Measurements from ENCODE around the gene POLR2H. TPM values are rescaled to one million over a fixed set of nuclear protein-coding genes. Genes with fewer than 3 reads are reported as not detected.
A peak's percentile ranks its signal among the peaks of the same experiment; 100 is the strongest.
"Not testable (repeated sequence)": the region's sequence is repeated elsewhere in the genome, so short reads cannot be mapped to it uniquely, and the experiment has no call there.

POLR2H gene
- total RNA-seq, 1 donor from 2014 or later = 51.7 TPM

GRCh38 chr3:184335661-184336546, 25.6 kb upstream of the POLR2H start:
- peak; percentile 98 for DNase-seq (ENCODE audit: low spot score)

DNA sequence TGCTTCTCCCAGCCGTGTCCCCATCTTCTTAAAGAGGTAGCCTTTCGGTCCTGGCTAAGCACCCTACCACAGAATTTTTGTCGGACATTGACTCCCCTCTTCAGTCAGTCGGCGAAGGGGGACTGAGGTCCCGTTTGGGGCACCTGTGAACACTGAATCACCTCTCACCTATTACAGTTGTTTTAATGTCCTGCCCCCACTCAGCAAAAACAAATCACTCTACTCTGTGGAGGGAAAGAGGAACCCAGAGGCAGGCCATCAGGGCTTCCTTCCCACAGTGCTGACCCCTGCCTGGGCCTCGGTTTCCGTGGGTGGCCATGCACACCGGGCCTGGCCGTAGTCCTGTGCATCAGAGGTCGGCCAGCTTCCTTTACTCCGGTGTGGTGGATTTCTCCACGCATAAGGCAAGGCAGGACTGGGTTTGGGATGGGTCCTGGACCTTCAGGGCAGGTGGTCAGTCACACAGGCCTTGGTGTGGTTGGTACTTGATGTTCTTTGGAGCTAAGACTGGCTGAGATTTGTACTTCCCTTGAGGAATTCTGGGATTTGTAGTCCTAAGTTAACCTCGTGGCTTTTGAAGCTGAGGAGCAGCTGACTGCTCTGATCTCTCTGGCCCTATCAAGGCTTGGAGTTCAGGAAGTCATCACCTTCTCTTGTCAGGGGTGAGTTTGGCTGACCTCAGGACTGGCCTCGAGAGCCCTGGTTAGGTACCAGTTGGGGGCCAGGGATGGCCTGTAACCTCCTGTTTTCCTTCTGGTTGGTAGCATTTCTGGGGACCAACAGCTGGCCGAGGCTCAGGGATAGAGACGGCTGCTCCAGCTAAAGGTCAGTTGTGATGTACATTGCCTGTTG, 24.7 kb upstream of the POLR2H start:
- no peak for DNase-seq (ENCODE audit: low spot score)

- no peak for DNase-seq (ENCODE audit: low spot score)
Observed at GRCh38 chr3:184337399-184337714, 24.2 kb upstream of the POLR2H start, which contains the start of gene FAM131A. TSS of gene FAM131A (plus strand) at chr3:184337600. CDS start at chr3:184337631, 31 bp downstream.

DNA sequence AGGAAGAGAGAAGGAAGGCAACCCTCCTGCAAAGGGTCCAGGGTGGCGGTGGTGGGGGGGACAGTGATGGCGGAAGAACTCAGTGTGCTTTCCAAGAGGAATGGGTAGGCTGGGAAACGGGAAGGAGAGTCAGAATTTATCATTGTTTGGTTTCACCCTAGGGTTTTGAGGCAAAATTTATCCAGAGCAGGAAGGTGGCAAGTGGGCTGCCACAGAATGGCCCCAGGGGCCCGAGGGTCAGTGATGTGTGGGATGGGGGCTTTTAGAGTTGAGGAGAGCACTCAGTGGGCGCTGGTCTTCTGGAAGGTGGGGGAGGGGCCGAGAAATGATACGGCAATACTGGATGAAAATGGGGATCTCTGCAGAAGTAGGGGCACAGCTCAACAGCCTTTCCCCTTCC, 23.5 kb upstream of the POLR2H start:
- no peak for DNase-seq (ENCODE audit: low spot score)

DNA sequence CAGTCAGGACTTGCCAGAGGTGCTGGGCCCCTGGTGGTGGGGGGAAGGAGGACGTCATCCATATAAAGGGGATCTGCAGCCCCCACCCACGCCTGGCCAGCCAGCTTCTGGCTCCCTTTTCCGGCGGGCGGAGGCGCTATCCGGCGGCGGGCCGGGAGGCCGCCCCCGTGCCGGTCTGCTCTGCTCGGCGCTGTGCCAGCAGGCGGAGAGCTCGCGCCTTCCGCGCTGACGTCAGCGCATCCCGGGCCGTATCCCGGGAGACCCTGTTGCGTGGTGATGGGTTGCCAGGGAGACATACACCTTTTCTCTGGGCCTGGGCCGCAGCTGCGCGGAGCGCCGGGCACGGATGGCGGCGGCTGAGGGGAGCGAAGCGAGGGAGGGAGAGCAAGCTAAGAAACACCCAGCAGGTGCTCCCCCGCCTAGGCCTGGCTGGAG, 23.0 kb upstream of the POLR2H start:
- DNase-seq (ENCODE audit: low spot score) = peak; percentile 96

- DNase-seq (ENCODE audit: low spot score) = no peak
Observed at GRCh38 chr3:184339001-184339400, 22.5 kb upstream of the POLR2H start.

- DNase-seq (ENCODE audit: low spot score) = not testable (repeated sequence)
Observed at GRCh38 chr3:184339451-184340135, 21.9 kb upstream of the POLR2H start.

DNA sequence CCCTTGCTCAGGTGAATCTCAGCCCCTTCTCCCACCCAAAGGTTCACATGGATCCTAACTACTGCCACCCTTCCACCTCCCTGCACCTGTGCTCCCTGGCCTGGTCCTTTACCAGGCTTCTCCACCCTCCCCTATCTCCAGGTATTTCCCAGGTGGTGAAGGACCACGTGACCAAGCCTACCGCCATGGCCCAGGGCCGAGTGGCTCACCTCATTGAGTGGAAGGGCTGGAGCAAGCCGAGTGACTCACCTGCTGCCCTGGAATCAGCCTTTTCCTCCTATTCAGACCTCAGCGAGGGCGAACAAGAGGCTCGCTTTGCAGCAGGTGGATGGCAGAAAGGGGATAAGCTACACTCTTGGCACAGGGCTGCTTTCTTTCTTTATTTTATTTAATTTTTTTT, 19.6 kb upstream of the POLR2H start:
- DNase-seq (ENCODE audit: low spot score) = no peak

GRCh38 chr3:184343200-184343876, 18.2 kb upstream of the POLR2H start:
- no peak for DNase-seq (ENCODE audit: low spot score)

- no peak for DNase-seq (ENCODE audit: low spot score)
Observed at GRCh38 chr3:184344579-184345316, 16.8 kb upstream of the POLR2H start.

- DNase-seq (ENCODE audit: low spot score) = no peak
Observed at GRCh38 chr3:184345317-184346144, 16.0 kb upstream of the POLR2H start.

GRCh38 chr3:184346480-184347190, 14.9 kb upstream of the POLR2H start:
- DNase-seq (ENCODE audit: low spot score) = no peak

- DNase-seq (ENCODE audit: low spot score) = no peak
Observed at GRCh38 chr3:184347321-184348056, 14.0 kb upstream of the POLR2H start.

DNA sequence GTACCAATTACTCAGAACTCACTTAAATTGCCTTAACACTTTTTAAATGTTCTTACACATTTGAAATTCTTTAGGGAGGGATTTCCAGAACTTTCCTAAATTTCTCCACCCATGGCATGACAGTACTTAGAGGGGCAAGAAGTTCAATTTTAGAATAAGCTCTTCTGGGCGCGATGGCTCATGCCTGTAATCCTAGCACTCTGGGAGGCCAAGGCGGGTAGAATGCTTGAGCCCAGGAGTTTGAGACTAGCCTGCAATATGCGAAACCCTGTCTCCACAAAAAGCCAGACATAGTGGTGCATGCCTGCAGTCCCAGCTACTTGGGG, 13.5 kb upstream of the POLR2H start:
- DNase-seq (ENCODE audit: low spot score) = no peak

- DNase-seq (ENCODE audit: low spot score) = no peak
Observed at GRCh38 chr3:184349563-184350470, 11.7 kb upstream of the POLR2H start.

DNA sequence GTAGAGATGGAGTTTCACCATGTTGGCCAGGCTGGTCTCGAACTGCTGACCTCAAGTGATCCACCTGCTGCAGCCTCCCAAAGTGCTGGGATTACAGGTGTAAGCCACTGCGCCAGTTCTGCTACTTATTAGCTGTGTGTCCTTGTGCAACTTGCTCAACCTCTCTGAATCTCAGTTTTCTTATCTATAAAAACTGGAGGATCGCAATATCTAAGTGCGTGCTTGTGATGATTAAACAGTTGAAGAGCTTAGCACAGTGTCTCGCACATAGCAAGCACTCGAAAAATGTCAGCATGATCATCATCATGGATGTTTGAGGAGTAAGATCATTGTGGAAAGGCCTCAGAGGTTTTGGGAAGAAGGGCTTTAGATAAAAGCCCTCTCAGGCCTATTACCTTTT, 10.9 kb upstream of the POLR2H start:
- no peak for DNase-seq (ENCODE audit: low spot score)

DNA sequence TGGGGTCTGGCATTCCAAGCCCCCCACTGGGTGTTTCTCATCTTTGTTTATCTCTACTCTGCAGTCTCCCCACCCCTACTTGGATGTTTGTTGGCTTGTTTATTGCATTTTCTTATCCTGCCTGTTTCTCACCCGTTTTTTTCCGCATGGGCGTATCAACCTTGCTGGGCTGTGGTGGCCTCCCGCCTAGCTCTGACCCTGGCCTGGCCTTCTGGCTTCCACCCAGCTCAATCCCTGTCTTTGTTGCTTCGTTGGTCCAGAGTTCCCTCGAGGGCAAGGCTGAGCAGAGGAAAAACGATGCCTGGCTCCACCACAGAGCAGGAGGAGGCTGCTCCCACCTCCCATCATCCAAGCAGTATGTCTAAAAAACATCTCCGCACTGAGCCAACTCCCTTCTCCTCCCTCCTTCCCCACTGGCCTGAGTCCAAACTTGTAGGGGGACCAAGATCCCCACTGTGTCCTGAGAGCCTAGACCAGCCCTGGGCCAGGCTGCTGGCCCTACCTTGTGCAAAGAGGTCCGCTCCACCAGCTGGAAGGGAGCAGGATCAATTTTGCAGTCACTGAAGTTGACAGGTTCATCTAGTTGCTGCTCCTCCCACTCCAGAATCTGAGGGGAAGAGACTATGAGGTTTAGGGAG, 9.9 kb upstream of the POLR2H start:
- DNase-seq (ENCODE audit: low spot score) = no peak
